ENCODE measurements around the gene DBT. TPM values are rescaled to one million over a fixed set of nuclear protein-coding genes. Genes with fewer than 3 reads are reported as not detected.
"Not testable (repeated sequence)": the region's sequence is repeated elsewhere in the genome, so short reads cannot be mapped to it uniquely, and the experiment has no call there.

Gene DBT
- 10 to 100 TPM; 14.9 to 26.5 (median 24.9) TPM for polyA plus RNA-seq (ENCODE audit: insufficient read length in 3 of 3)
- long read RNA-seq, donor 1, full-length matches to known transcripts = 1 of 21 reads
- long read RNA-seq, donor 1, partial matches to known transcripts = 20 of 21 reads
- long read RNA-seq, donor 1, other reads (novel, unspliced or antisense) = 0 of 21 reads
- long read RNA-seq, donor 2, full-length matches to known transcripts = 3 of 3 reads
- long read RNA-seq, donor 2, partial matches to known transcripts = 0 of 3 reads
- long read RNA-seq, donor 2, other reads (novel, unspliced or antisense) = 0 of 3 reads
- long read RNA-seq, donor 3, full-length matches to known transcripts = 4 of 4 reads
- long read RNA-seq, donor 3, partial matches to known transcripts = 0 of 4 reads
- long read RNA-seq, donor 3, other reads (novel, unspliced or antisense) = 0 of 4 reads
- long read RNA-seq, donor 4, full-length matches to known transcripts = 4 of 4 reads
- long read RNA-seq, donor 4, partial matches to known transcripts = 0 of 4 reads
- long read RNA-seq, donor 4, other reads (novel, unspliced or antisense) = 0 of 4 reads
- long read RNA-seq, donor 5, full-length matches to known transcripts = 1 of 1 reads
- long read RNA-seq, donor 5, partial matches to known transcripts = 0 of 1 reads
- long read RNA-seq, donor 5, other reads (novel, unspliced or antisense) = 0 of 1 reads
- long read RNA-seq, donor 6, full-length matches to known transcripts = 7 of 7 reads
- long read RNA-seq, donor 6, partial matches to known transcripts = 0 of 7 reads
- long read RNA-seq, donor 6, other reads (novel, unspliced or antisense) = 0 of 7 reads
- long read RNA-seq, donor 7, full-length matches to known transcripts = 12 of 12 reads
- long read RNA-seq, donor 7, partial matches to known transcripts = 0 of 12 reads
- long read RNA-seq, donor 7, other reads (novel, unspliced or antisense) = 0 of 12 reads
- long read RNA-seq, donor 8, full-length matches to known transcripts = 2 of 2 reads
- long read RNA-seq, donor 8, partial matches to known transcripts = 0 of 2 reads
- long read RNA-seq, donor 8, other reads (novel, unspliced or antisense) = 0 of 2 reads
- long read RNA-seq, donor 9, full-length matches to known transcripts = 5 of 15 reads
- long read RNA-seq, donor 9, partial matches to known transcripts = 10 of 15 reads
- long read RNA-seq, donor 9, other reads (novel, unspliced or antisense) = 0 of 15 reads
- long read RNA-seq, donor 10, full-length matches to known transcripts = 6 of 6 reads
- long read RNA-seq, donor 10, partial matches to known transcripts = 0 of 6 reads
- long read RNA-seq, donor 10, other reads (novel, unspliced or antisense) = 0 of 6 reads
- long read RNA-seq, donor 11, full-length matches to known transcripts = 3 of 14 reads
- long read RNA-seq, donor 11, partial matches to known transcripts = 11 of 14 reads
- long read RNA-seq, donor 11, other reads (novel, unspliced or antisense) = 0 of 14 reads
- long read RNA-seq, donor 12, full-length matches to known transcripts = 10 of 10 reads
- long read RNA-seq, donor 12, partial matches to known transcripts = 0 of 10 reads
- long read RNA-seq, donor 12, other reads (novel, unspliced or antisense) = 0 of 10 reads
- long read RNA-seq, donor 13, full-length matches to known transcripts = 5 of 12 reads
- long read RNA-seq, donor 13, partial matches to known transcripts = 7 of 12 reads
- long read RNA-seq, donor 13, other reads (novel, unspliced or antisense) = 0 of 12 reads
- long read RNA-seq, donor 14 = 0 reads
- long read RNA-seq, donor 15, full-length matches to known transcripts = 3 of 3 reads
- long read RNA-seq, donor 15, partial matches to known transcripts = 0 of 3 reads
- long read RNA-seq, donor 15, other reads (novel, unspliced or antisense) = 0 of 3 reads
- long read RNA-seq, donor 16, full-length matches to known transcripts = 6 of 6 reads
- long read RNA-seq, donor 16, partial matches to known transcripts = 0 of 6 reads
- long read RNA-seq, donor 16, other reads (novel, unspliced or antisense) = 0 of 6 reads

GRCh38 chr1:100249537-100250257, at the start of gene DBT:
Gene DBT, minus strand, starts transcription at chr1:100249834. Its CDS starts 14 bp downstream, at chr1:100249820.
- peak; percentile 96 for DNase-seq

- no peak for DNase-seq
Observed at GRCh38 chr1:100298512-100298911, 48.9 kb upstream of the DBT start.

- DNase-seq = not testable (repeated sequence)
Observed at GRCh38 chr1:100296997-100297396, 47.4 kb upstream of the DBT start.

- DNase-seq = no peak
Observed at GRCh38 chr1:100296140-100296539, 46.5 kb upstream of the DBT start.

GRCh38 chr1:100292711-100293110, 43.1 kb upstream of the DBT start:
- DNase-seq = no peak

- DNase-seq = no peak
Observed at GRCh38 chr1:100290291-100290690, 40.7 kb upstream of the DBT start.

- no peak for DNase-seq
Observed at GRCh38 chr1:100287162-100287561, 37.5 kb upstream of the DBT start.

- DNase-seq = no peak
Observed at GRCh38 chr1:100284591-100284990, 35.0 kb upstream of the DBT start.

- no peak for DNase-seq
Observed at GRCh38 chr1:100279954-100280682, 30.5 kb upstream of the DBT start.

GRCh38 chr1:100279358-100279923, 29.8 kb upstream of the DBT start:
- no peak for DNase-seq

- DNase-seq = no peak
Observed at GRCh38 chr1:100277866-100278265, 28.2 kb upstream of the DBT start.

GRCh38 chr1:100268202-100268601, 18.6 kb upstream of the DBT start:
- DNase-seq = no peak

GRCh38 chr1:100267284-100267683, 17.6 kb upstream of the DBT start:
- no peak for DNase-seq

- DNase-seq = peak; percentile 5
Observed at GRCh38 chr1:100266741-100267140, 17.1 kb upstream of the DBT start.

GRCh38 chr1:100265931-100266740, 16.5 kb upstream of the DBT start, which contains the start of gene RTCA:
Gene RTCA, plus strand, starts transcription at chr1:100266216. Its CDS starts 160 bp downstream, at chr1:100266376.
- peak; percentile 94 for DNase-seq

GRCh38 chr1:100265562-100265930, 15.9 kb upstream of the DBT start:
- DNase-seq = no peak

GRCh38 chr1:100264081-100264480, 14.4 kb upstream of the DBT start:
- not testable (repeated sequence) for DNase-seq

GRCh38 chr1:100261686-100262085, 12.1 kb upstream of the DBT start:
- DNase-seq = no peak
